GM12864 (cell line): ENCODE results near the gene MAVS.

ENCODE experiments used
- DNase-seq: peaks from one replicate; pipeline ENCODE4 v3.0.0-alpha.2; 2011; ENCODE audit warnings: low read depth
- H3K4me3 ChIP-seq: 2 replicates; pipeline ENCODE4 v1.5.1; 2011; ENCODE audit warnings: mild to moderate bottlenecking, low read depth, low read length, control low read depth
- CTCF ChIP-seq: IDR thresholded peaks from 2 replicates; pipeline ENCODE4 v1.5.1; 2011; ENCODE audit warnings: low read depth, mild to moderate bottlenecking, moderate library complexity, low read length, control low read depth, inconsistent platforms; ENCODE audit errors: missing control alignments

Gene MAVS

DNA sequence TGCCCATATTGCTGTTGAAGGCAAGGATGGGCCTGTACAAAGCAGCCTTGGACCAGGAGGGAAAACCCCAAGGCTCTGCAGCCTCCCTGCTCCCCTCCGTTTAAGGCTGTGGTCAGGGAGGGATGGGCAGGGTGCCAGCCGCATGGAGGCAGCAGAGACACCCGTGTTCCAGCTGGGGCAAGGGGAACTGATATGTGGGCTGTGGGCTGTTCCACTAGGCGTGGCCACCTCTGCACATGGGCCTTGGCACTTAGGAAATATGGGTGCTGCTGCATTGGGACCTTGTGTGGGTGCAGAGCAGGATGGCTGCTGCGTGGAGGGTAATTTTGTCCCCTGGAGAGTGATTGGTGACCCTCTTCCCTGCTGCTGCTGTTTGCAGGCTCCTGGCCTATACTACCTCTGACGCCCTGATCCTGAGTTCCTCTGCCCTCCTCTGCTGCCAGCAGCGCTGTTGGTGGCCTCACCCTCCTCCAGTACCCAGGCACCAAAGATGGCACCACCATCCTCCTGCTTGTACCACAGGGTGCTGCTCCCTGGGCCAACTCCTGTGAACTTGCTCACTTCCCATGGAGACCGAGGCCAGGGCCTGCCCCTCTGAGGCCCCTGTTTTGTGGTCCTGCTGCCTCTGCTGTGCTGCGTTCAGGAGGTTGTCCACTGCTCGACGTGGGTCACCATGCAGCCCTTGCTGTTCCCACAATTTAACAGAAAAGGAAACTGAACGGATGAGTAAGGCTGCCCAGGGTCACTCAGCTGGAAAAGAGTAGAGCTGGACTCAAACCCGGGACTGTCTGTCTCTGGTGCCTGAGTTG lies 77.9 kb downstream of the MAVS start:
- no peak for DNase-seq
- no peak overlapping the region for H3K4me3 ChIP-seq
- no peak for TF ChIP-seq CTCF

DNA sequence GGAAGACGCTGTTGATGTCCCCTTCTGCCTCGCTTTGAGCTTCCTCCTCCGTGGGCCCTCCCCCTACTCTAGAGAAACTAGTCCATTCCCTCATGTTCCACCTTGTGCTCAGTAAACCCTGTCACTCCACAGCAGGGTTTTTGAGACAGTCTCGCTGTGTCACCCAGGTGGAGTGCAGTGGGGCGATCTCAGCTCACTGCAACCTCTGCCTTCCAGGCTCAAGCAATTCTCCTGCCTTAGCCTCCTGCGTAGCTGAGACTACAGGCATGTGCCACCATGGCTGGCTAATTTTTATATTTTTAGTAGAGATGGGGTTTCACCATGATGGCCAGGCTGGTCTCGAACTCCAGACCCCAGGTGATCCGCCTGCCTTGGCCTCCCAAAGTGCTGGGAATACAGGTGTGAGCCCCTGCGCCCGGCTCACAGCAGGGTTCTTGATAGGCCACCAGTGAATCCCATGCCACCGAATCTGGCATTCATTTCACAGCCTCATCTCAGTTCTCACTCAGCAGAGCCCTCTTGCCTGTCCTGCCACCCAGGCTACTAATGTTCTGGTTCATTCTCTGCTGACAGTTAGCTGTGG lies 78.6 kb downstream of the MAVS start:
- no peak for DNase-seq
- H3K4me3 ChIP-seq: no peak overlapping the region
- no peak for TF ChIP-seq CTCF
